ENCODE results near the gene TPH1. TPM values are rescaled to one million over a fixed set of nuclear protein-coding genes. Genes with fewer than 3 reads are reported as not detected.

TPH1 gene
- total RNA-seq, 1 experiment from 2014 or later = 0.21 TPM

GRCh38 chr11:18012906-18013781 is 32.9 kb downstream of the TPH1 start, which contains the start of gene SERGEF:
TSS of gene SERGEF (minus strand) at chr11:18013047. CDS start at chr11:18013010, 37 bp downstream.
- H3K27me3 ChIP-seq (replicated peaks; ENCODE audit: insufficient read depth, low read depth, low read length, poor library complexity) = peaks cover 14% of the 10 kb centered on the region
- H3K27ac ChIP-seq (ENCODE audit: low read depth, low read length, poor library complexity, severe bottlenecking) = peak within 1 kb of the TSS; percentile 42
- ChIA-PET CTCF (no interaction called here), POLR2A (ENCODE audit: low non-redundant PET) (no interaction called here)
- H3K4me1 ChIP-seq (ENCODE audit: insufficient read depth, low read length, poor library complexity, severe bottlenecking) = no peaks in the 10 kb centered on the region
- intact Hi-C loops (cut with micrococcal nuclease; ENCODE audit: unreplicated experiment) = no loop called here
- peak; percentile 91 for DNase-seq (ENCODE audit: low spot score)
- peak within 1 kb of the TSS; percentile 64 for H3K4me3 ChIP-seq (ENCODE audit: low read depth, low read length, poor library complexity, severe bottlenecking)
- no TSS peak for BruUV-seq (replicated peaks)
- H3K9me3 ChIP-seq (ENCODE audit: low read depth, low read length, poor library complexity, severe bottlenecking) = no peaks in the 10 kb centered on the region
- no peaks in the 10 kb centered on the region for H3K36me3 ChIP-seq (ENCODE audit: insufficient read depth, low read length, poor library complexity, severe bottlenecking)
- TF ChIP-seq EZH2 (IDR thresholded peaks at IDR 0.05; ENCODE audit: borderline replicate concordance, low read depth, low read length, poor library complexity, severe bottlenecking) = no peak
- TF ChIP-seq CTCF (conservative IDR thresholded peaks at IDR 0.05; ENCODE audit: low read depth, low read length) = no peak

DNA sequence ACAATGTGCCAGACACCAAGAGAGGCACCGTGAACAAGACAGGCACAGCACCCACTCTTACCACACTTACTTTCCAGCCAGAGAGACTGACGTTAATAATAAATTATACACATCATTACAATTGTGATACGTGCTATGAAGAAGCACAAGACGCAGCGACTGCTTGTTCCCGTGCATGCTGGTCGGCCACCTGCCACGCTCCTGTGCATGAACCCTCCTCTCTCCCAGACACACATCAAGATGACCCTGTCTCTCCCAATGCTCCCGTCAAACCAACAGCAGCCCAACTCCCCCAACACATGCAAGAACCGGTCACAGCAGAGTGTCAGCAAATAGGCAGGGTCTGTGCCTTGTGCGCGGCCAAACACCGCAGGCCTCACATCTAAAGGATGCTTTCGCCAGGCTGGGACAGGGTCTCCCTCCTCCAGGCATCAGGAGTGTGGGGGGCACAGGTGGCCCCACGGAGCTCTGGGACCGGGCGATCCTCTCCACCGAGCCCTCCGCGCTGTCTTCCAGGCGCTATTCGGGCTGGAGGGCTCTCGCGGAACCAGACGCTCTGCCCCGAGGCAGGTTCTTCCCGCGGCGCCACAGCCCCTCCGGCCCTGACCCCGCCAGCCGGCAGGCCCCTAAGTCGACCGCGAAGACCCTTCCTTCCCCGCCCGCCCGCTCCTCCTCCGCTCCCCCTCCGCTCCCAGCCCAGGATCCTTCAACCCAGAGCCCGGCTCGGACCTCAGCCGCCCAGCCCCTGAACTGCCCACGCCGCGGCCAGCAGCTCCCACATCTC is 33.8 kb downstream of the TPH1 start:
- Histone ChIP-seq H3K36me3 (ENCODE audit: insufficient read depth, low read length, poor library complexity, severe bottlenecking) (no peaks in the 10 kb centered on the region), H3K9me3 (ENCODE audit: low read depth, low read length, poor library complexity, severe bottlenecking) (no peaks in the 10 kb centered on the region), H3K27me3 (replicated peaks; ENCODE audit: insufficient read depth, low read depth, low read length, poor library complexity) (peaks cover 14% of the 10 kb centered on the region), H3K4me1 (ENCODE audit: insufficient read depth, low read length, poor library complexity, severe bottlenecking) (no peaks in the 10 kb centered on the region), H3K4me3 (ENCODE audit: low read depth, low read length, poor library complexity, severe bottlenecking) (peak overlapping the region; percentile 64), H3K27ac (ENCODE audit: low read depth, low read length, poor library complexity, severe bottlenecking) (no peak overlapping the region)
- BruUV-seq (replicated peaks) = no TSS peak
- DNase-seq (ENCODE audit: low spot score) = peak; percentile 8
- intact Hi-C loops (cut with micrococcal nuclease; ENCODE audit: unreplicated experiment) = no loop called here
- ChIA-PET CTCF (no interaction called here), POLR2A (ENCODE audit: low non-redundant PET) (no interaction called here)
- TF ChIP-seq EZH2 (IDR thresholded peaks at IDR 0.05; ENCODE audit: borderline replicate concordance, low read depth, low read length, poor library complexity, severe bottlenecking) = no peak
- TF ChIP-seq CTCF (conservative IDR thresholded peaks at IDR 0.05; ENCODE audit: low read depth, low read length) = no peak

GRCh38 chr11:18011633-18012032 is 34.4 kb downstream of the TPH1 start:
- TF ChIP-seq EZH2 (IDR thresholded peaks at IDR 0.05; ENCODE audit: borderline replicate concordance, low read depth, low read length, poor library complexity, severe bottlenecking) = no peak
- TF ChIP-seq CTCF (conservative IDR thresholded peaks at IDR 0.05; ENCODE audit: low read depth, low read length) = no peak
- intact Hi-C loops (cut with micrococcal nuclease; ENCODE audit: unreplicated experiment) = no loop called here
- peak overlapping the region; percentile 64 for H3K4me3 ChIP-seq (ENCODE audit: low read depth, low read length, poor library complexity, severe bottlenecking)
- CTCF ChIA-PET = no interaction called here
- POLR2A ChIA-PET (ENCODE audit: low non-redundant PET) = no interaction called here
- no TSS peak for BruUV-seq (replicated peaks)
- no peak for DNase-seq (ENCODE audit: low spot score)
- no peak overlapping the region for H3K27ac ChIP-seq (ENCODE audit: low read depth, low read length, poor library complexity, severe bottlenecking)
- peaks cover 14% of the 10 kb centered on the region for H3K27me3 ChIP-seq (replicated peaks; ENCODE audit: insufficient read depth, low read depth, low read length, poor library complexity)
- no peaks in the 10 kb centered on the region for H3K36me3 ChIP-seq (ENCODE audit: insufficient read depth, low read length, poor library complexity, severe bottlenecking)
- H3K4me1 ChIP-seq (ENCODE audit: insufficient read depth, low read length, poor library complexity, severe bottlenecking) = no peaks in the 10 kb centered on the region
- H3K9me3 ChIP-seq (ENCODE audit: low read depth, low read length, poor library complexity, severe bottlenecking) = no peaks in the 10 kb centered on the region

Measured in A673 (cell line).